Sigmoid colon (tissue), 7 donors: ENCODE data around the gene ABHD17C. TPM values are rescaled to one million over a fixed set of nuclear protein-coding genes. Genes with fewer than 3 reads are reported as not detected.

ENCODE experiments used
- DNase-seq: peaks from one replicate; pipeline ENCODE4 v3.0.0-alpha.2; 2019
- H3K27ac ChIP-seq, 4 donors: fragments of 200-600 bp; sonication (generic); one replicate each; pipeline ENCODE4 v1.5.1; 2016 to 2019; ENCODE audit warnings: mild to moderate bottlenecking in 1 of 4
- H3K27me3 ChIP-seq, 3 donors: fragments of 200-600 bp; sonication (generic); one replicate each; pipeline ENCODE4 v1.5.1; 2019; ENCODE audit warnings: mild to moderate bottlenecking in 1 of 3
- H3K36me3 ChIP-seq, 4 donors: fragments of 200-600 bp; sonication (generic); one replicate each; pipeline ENCODE4 v1.5.1; 2016 to 2019
- H3K4me1 ChIP-seq, 4 donors: fragments of 200-600 bp; sonication (generic); one replicate each; pipeline ENCODE4 v1.5.1; 2017 to 2019
- H3K4me3 ChIP-seq, 4 donors: fragments of 200-600 bp; sonication (generic); one replicate each; pipeline ENCODE4 v1.5.1; 2017 to 2019; ENCODE audit warnings: mild to moderate bottlenecking in 2 of 4, moderate library complexity in 1 of 4
- H3K9me3 ChIP-seq, 4 donors: fragments of 200-600 bp in 3 of 4; sonication (generic) in 3 of 4; one replicate each; pipeline versions ENCODE4 v1.5.1 to v1.6.1; 2013 to 2019
- CTCF ChIP-seq, 4 experiments: fragments of 450-650 bp in 3 of 4; fragments of 200-600 bp in 1 of 4; IDR thresholded peaks; one replicate each; pipeline ENCODE4 v1.5.1; 2016 to 2019; ENCODE audit warnings: antibody characterized with exemption in 4 of 4, mild to moderate bottlenecking in 3 of 4, moderate library complexity in 2 of 4
- EP300 ChIP-seq, 4 donors: sonication (generic); formaldehyde crosslinking; IDR thresholded peaks; one replicate each; pipeline ENCODE4 v1.6.1; 2017; ENCODE audit warnings: antibody characterized with exemption in 4 of 4
- POLR2A ChIP-seq, 2 donors: fragments of 450-650 bp; IDR thresholded peaks; one replicate each; pipeline ENCODE4 v1.6.1; 2016; ENCODE audit warnings: antibody characterized with exemption in 2 of 2, mild to moderate bottlenecking in 2 of 2, moderate library complexity in 2 of 2
- POLR2AphosphoS5 ChIP-seq, 4 donors: sonication (generic); formaldehyde crosslinking; IDR thresholded peaks; one replicate each; pipeline ENCODE4 v1.6.1; 2017; ENCODE audit warnings: antibody characterized with exemption in 4 of 4
- WGBS, 2 donors: extraction: QIAGEN DNeasy Blood & Tissue Kit; methylation state at CpG; one replicate each; pipeline ENCODE4 v1.1.7; 2013; 5-methylcytosine and 5-hydroxymethylcytosine counted together
- intact Hi-C: fragments of 100-400 bp; cut with DNase I; formaldehyde crosslinking; loops from one replicate; pipeline ENCODE4 v1.15.1; 2023
- polyA plus RNA-seq, 3 donors: library from polyadenylated mRNA; stranded (reverse); fragments of 200-250 nt; gene quantifications; one replicate each; pipeline ENCODE4 v1.2.3, GENCODE V29; 2013
- total RNA-seq, 4 donors: library from RNA; depleted of rRNA; stranded (reverse); fragments of >200 nt; gene quantifications; one replicate each; pipeline ENCODE4 v1.1.0, GENCODE V29; 2016
- donor health status: healthy with polysubstance abuse.
- donor health status: Bipolar disorder and iron deficiency.
- donor health status: healthy.

Gene ABHD17C
- total and polyA plus RNA-seq, 7 donors: 2.0 to 174 (median 4.2) TPM

- intact Hi-C loops: no loop called here
- Histone ChIP-seq H3K9me3 (no peaks in the 10 kb centered on the region), H3K4me1 (peaks cover 0 to under 1% (median 0%) of the 10 kb centered on the region in 4 donors), H3K36me3 (no peaks in the 10 kb centered on the region), H3K27ac (no peak overlapping the region), H3K27me3 (no peaks in the 10 kb centered on the region), H3K4me3 (no peak overlapping the region)
- 79 to 86% methylated on average over 9 of the region's 9 CpGs for WGBS, 2 donors
- TF ChIP-seq POLR2AphosphoS5 (IDR thresholded peaks at IDR 0.05) (no peak), CTCF (IDR thresholded peaks at IDR 0.05) (no peak), EP300 (IDR thresholded peaks at IDR 0.05) (no peak), POLR2A (IDR thresholded peaks at IDR 0.05) (no peak)
- no peak for DNase-seq
These were observed 15.8 kb downstream of the ABHD17C start for GRCh38 chr15:80710635-80711554.

- TF ChIP-seq CTCF (IDR thresholded peaks at IDR 0.05) (no peak), EP300 (IDR thresholded peaks at IDR 0.05) (no peak), POLR2AphosphoS5 (IDR thresholded peaks at IDR 0.05) (no peak), POLR2A (IDR thresholded peaks at IDR 0.05) (no peak)
- H3K4me3 ChIP-seq: no peak overlapping the region
- intact Hi-C loops: no loop called here
- WGBS, 2 donors: 89 to 92% methylated on average over 6 of the region's 6 CpGs
- no peaks in the 10 kb centered on the region for H3K36me3 ChIP-seq
- no peaks in the 10 kb centered on the region for H3K4me1 ChIP-seq
- H3K27me3 ChIP-seq: no peaks in the 10 kb centered on the region
- no peak overlapping the region for H3K27ac ChIP-seq
- no peak for DNase-seq
- H3K9me3 ChIP-seq: no peaks in the 10 kb centered on the region
These were observed 16.8 kb downstream of the ABHD17C start for GRCh38 chr15:80711886-80712285.

GRCh38 chr15:80712956-80713355 is 17.8 kb downstream of the ABHD17C start:
- 87 to 94% methylated on average over 4 of the region's 4 CpGs for WGBS, 2 donors
- intact Hi-C loops: no loop called here
- no peak for TF ChIP-seq EP300 (IDR thresholded peaks at IDR 0.05)
- TF ChIP-seq CTCF (IDR thresholded peaks at IDR 0.05): no peak

GRCh38 chr15:80721476-80721875 is 26.4 kb downstream of the ABHD17C start:
- no peak overlapping the region for H3K27ac ChIP-seq
- H3K36me3 ChIP-seq: no peaks in the 10 kb centered on the region
- H3K4me1 ChIP-seq: peaks cover 0 to 11% (median 0%) of the 10 kb centered on the region in 4 donors
- intact Hi-C loops: no loop called here
- WGBS, 2 donors: 69 to 80% methylated on average over 7 of the region's 7 CpGs
- no peak overlapping the region for H3K4me3 ChIP-seq
- no peak for DNase-seq
- H3K9me3 ChIP-seq: no peaks in the 10 kb centered on the region
- no peaks in the 10 kb centered on the region for H3K27me3 ChIP-seq
- TF ChIP-seq EP300 (IDR thresholded peaks at IDR 0.05) (no peak), CTCF (IDR thresholded peaks at IDR 0.05) (no peak), POLR2AphosphoS5 (IDR thresholded peaks at IDR 0.05) (no peak), POLR2A (IDR thresholded peaks at IDR 0.05) (no peak)

More at GRCh38 chr15:80712956-80713355, 17.8 kb downstream of the ABHD17C start:
- no peak for DNase-seq
- Histone ChIP-seq H3K4me3 (no peak overlapping the region), H3K9me3 (no peaks in the 10 kb centered on the region), H3K27me3 (no peaks in the 10 kb centered on the region), H3K27ac (no peak overlapping the region), H3K4me1 (no peaks in the 10 kb centered on the region), H3K36me3 (no peaks in the 10 kb centered on the region)
